ENCODE data around the gene USP28.
"Not testable (repeated sequence)": the region's sequence is repeated elsewhere in the genome, so short reads cannot be mapped to it uniquely, and the experiment has no call there.

Gene USP28

GRCh38 chr11:113764527-113765219, 110.7 kb downstream of the USP28 start:
- DNase-seq, result no peak

GRCh38 chr11:113763040-113763439, 112.3 kb downstream of the USP28 start:
- not testable (repeated sequence) for DNase-seq

DNA sequence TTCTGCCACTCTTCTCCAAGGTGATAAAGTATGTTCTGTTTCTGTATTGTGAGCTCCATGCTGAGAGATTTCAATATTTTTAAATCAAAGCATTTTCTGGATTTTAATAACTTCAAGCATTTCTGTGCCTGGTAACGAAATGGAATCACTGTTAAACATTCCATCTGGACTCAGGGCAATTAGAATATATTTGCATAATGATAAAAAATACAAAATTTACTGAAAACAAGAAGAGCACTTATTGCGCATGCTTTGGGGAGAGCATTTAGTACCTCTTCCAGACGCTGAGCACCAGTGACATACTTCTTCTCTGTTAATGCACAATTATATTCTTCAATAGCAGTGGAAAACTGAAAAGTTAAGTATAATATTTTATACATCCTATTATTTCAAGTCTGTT, 115.1 kb downstream of the USP28 start:
- no peak for DNase-seq

- DNase-seq, result no peak
Measured at GRCh38 chr11:113752932-113753331, 122.4 kb downstream of the USP28 start.
